Measurements from ENCODE around the gene PRSS1. TPM values are rescaled to one million over a fixed set of nuclear protein-coding genes. Genes with fewer than 3 reads are reported as not detected.
"Not testable (repeated sequence)": the region's sequence is repeated elsewhere in the genome, so short reads cannot be mapped to it uniquely, and the experiment has no call there.

The PRSS1 gene
- under 1 TPM in 1 of 3 donors, not detected in 2; 0.13 TPM for polyA plus RNA-seq

- H3K27me3 Mint-ChIP-seq (ENCODE audit: low read depth in 3 of 3): peaks cover 0 to 4% (median 0%) of the 10 kb centered on the region in 3 donors
Observed at GRCh38 chr7:142749218-142749993, at the start of gene PRSS1. TSS of gene PRSS1 (plus strand) at chr7:142749472. CDS start at chr7:142749485, 13 bp downstream.

GRCh38 chr7:142700935-142701334 is 48.3 kb upstream of the PRSS1 start:
- not testable (repeated sequence) for H3K27me3 Mint-ChIP-seq (ENCODE audit: low read depth in 3 of 3); H3K9me3 Mint-ChIP-seq
- Mint-ChIP-seq H3K27ac (peak overlapping the region; percentile 45 to 83 (median 68)), H3K4me1 (peaks cover 26 to 44% of the 10 kb centered on the region in 2 donors), H3K36me3 (peaks cover 0 to 16% (median 3%) of the 10 kb centered on the region in 3 donors), H3K4me3 (peak overlapping the region; percentile 4 to 36 (median 28))
- peak in 1 of 3 donors; percentile 23 for DNase-seq

More at GRCh38 chr7:142749218-142749993, at the start of gene PRSS1:
- no peaks in the 10 kb centered on the region for H3K4me1 Mint-ChIP-seq
- no peak within 1 kb of the TSS for H3K4me3 Mint-ChIP-seq
- H3K9me3 Mint-ChIP-seq: no peaks in the 10 kb centered on the region
- peaks cover 4 to 16% (median 15%) of the 10 kb centered on the region in 3 donors for H3K36me3 Mint-ChIP-seq
- H3K27ac Mint-ChIP-seq: peak within 1 kb of the TSS in 2 of 6 donors; percentile 1 to 15
- no peak for DNase-seq

- Mint-ChIP-seq H3K36me3 (peaks cover 0 to under 1% (median under 1%) of the 10 kb centered on the region in 3 donors), H3K4me3 (no peak overlapping the region), H3K27ac (peak overlapping the region in 1 of 6 donors; percentile 51), H3K4me1 (peaks cover 24 to 46% of the 10 kb centered on the region in 2 donors), H3K9me3 (no peaks in the 10 kb centered on the region), H3K27me3 (ENCODE audit: low read depth in 3 of 3) (no peaks in the 10 kb centered on the region)
- no peak for DNase-seq
Observed at GRCh38 chr7:142703655-142704305, 45.5 kb upstream of the PRSS1 start.

GRCh38 chr7:142708726-142709125 is 40.5 kb upstream of the PRSS1 start:
- peaks cover 41 to 57% of the 10 kb centered on the region in 2 donors for H3K4me1 Mint-ChIP-seq
- not testable (repeated sequence) for H3K4me3 Mint-ChIP-seq, DNase-seq

GRCh38 chr7:142709921-142710320 is 39.4 kb upstream of the PRSS1 start:
- peaks cover 53 to 69% of the 10 kb centered on the region in 2 donors for H3K4me1 Mint-ChIP-seq

More at GRCh38 chr7:142708726-142709125, 40.5 kb upstream of the PRSS1 start:
- not testable (repeated sequence) for H3K9me3 Mint-ChIP-seq; H3K27me3 Mint-ChIP-seq (ENCODE audit: low read depth in 3 of 3); H3K36me3 Mint-ChIP-seq
- peak overlapping the region in 1 of 6 donors; percentile 54 for H3K27ac Mint-ChIP-seq

GRCh38 chr7:142711196-142711595 is 38.1 kb upstream of the PRSS1 start:
- Mint-ChIP-seq H3K4me1 (peaks cover 66 to 82% of the 10 kb centered on the region in 2 donors), H3K9me3 (no peaks in the 10 kb centered on the region), H3K27ac (peak overlapping the region; percentile 92 to 100 (median 96)), H3K27me3 (ENCODE audit: low read depth in 3 of 3) (peaks cover 0 to 7% (median 0%) of the 10 kb centered on the region in 3 donors), H3K4me3 (peak overlapping the region; percentile 83 to 93 (median 84)), H3K36me3 (no peaks in the 10 kb centered on the region)
- peak in 1 of 3 donors; percentile 23 for DNase-seq

More at GRCh38 chr7:142709921-142710320, 39.4 kb upstream of the PRSS1 start:
- no peak for DNase-seq
- Mint-ChIP-seq H3K36me3 (no peaks in the 10 kb centered on the region), H3K4me3 (no peak overlapping the region), H3K27me3 (ENCODE audit: low read depth in 3 of 3) (peaks cover 0 to 7% (median 0%) of the 10 kb centered on the region in 3 donors), H3K9me3 (no peaks in the 10 kb centered on the region), H3K27ac (peak overlapping the region; percentile 77 to 100 (median 96))

GRCh38 chr7:142711746-142712616 is 37.3 kb upstream of the PRSS1 start:
- Mint-ChIP-seq H3K27me3 (ENCODE audit: low read depth in 3 of 3) (peaks cover 0 to 7% (median 0%) of the 10 kb centered on the region in 3 donors), H3K9me3 (no peaks in the 10 kb centered on the region), H3K36me3 (no peaks in the 10 kb centered on the region), H3K4me1 (peaks cover 74 to 90% of the 10 kb centered on the region in 2 donors), H3K27ac (peak overlapping the region; percentile 92 to 100 (median 96)), H3K4me3 (peak overlapping the region; percentile 83 to 93 (median 84))
- peak; percentile 63 to 71 (median 67) for DNase-seq

GRCh38 chr7:142712617-142712957 is 36.7 kb upstream of the PRSS1 start:
- Mint-ChIP-seq H3K9me3 (no peaks in the 10 kb centered on the region), H3K36me3 (no peaks in the 10 kb centered on the region), H3K27ac (peak overlapping the region; percentile 92 to 100 (median 96)), H3K4me1 (peaks cover 80 to 96% of the 10 kb centered on the region in 2 donors), H3K27me3 (ENCODE audit: low read depth in 3 of 3) (peaks cover 0 to 7% (median 1%) of the 10 kb centered on the region in 3 donors), H3K4me3 (peak overlapping the region; percentile 83 to 93 (median 84))
- no peak for DNase-seq

- H3K36me3 Mint-ChIP-seq: no peaks in the 10 kb centered on the region
- DNase-seq: peak in 2 of 3 donors; percentile 23 to 30
- H3K9me3 Mint-ChIP-seq: no peaks in the 10 kb centered on the region
- peaks cover 0 to 15% (median 8%) of the 10 kb centered on the region in 3 donors for H3K27me3 Mint-ChIP-seq (ENCODE audit: low read depth in 3 of 3)
- peak overlapping the region; percentile 70 to 88 (median 72) for H3K4me3 Mint-ChIP-seq
- H3K27ac Mint-ChIP-seq: peak overlapping the region; percentile 92 to 100 (median 96)
- H3K4me1 Mint-ChIP-seq: peaks cover 93 to 100% of the 10 kb centered on the region in 2 donors
Observed at GRCh38 chr7:142714375-142714774, 34.9 kb upstream of the PRSS1 start.

- H3K9me3 Mint-ChIP-seq: no peaks in the 10 kb centered on the region
- no peak for DNase-seq
- H3K27me3 Mint-ChIP-seq (ENCODE audit: low read depth in 3 of 3): peaks cover 0 to 12% (median 10%) of the 10 kb centered on the region in 3 donors
- peak overlapping the region; percentile 92 to 100 (median 96) for H3K27ac Mint-ChIP-seq
- H3K4me1 Mint-ChIP-seq: peaks cover 100% of the 10 kb centered on the region in 2 donors
- H3K36me3 Mint-ChIP-seq: no peaks in the 10 kb centered on the region
- peak overlapping the region; percentile 42 to 88 (median 77) for H3K4me3 Mint-ChIP-seq
Observed at GRCh38 chr7:142716596-142716995, 32.7 kb upstream of the PRSS1 start.

GRCh38 chr7:142717453-142717852 is 31.8 kb upstream of the PRSS1 start:
- H3K27me3 Mint-ChIP-seq (ENCODE audit: low read depth in 3 of 3): peaks cover 0 to 10% (median 9%) of the 10 kb centered on the region in 3 donors
- H3K9me3 Mint-ChIP-seq: no peaks in the 10 kb centered on the region
- no peaks in the 10 kb centered on the region for H3K36me3 Mint-ChIP-seq
- H3K4me1 Mint-ChIP-seq: peaks cover 98 to 100% of the 10 kb centered on the region in 2 donors
- peak overlapping the region; percentile 66 to 88 (median 81) for H3K4me3 Mint-ChIP-seq
- DNase-seq: peak; percentile 63 to 69 (median 64)
- peak overlapping the region; percentile 92 to 100 (median 96) for H3K27ac Mint-ChIP-seq

GRCh38 chr7:142718313-142718712 is 31.0 kb upstream of the PRSS1 start:
- H3K9me3 Mint-ChIP-seq: no peaks in the 10 kb centered on the region
- H3K27ac Mint-ChIP-seq: peak overlapping the region; percentile 92 to 100 (median 96)
- H3K4me3 Mint-ChIP-seq: peak overlapping the region; percentile 66 to 96 (median 83)
- H3K27me3 Mint-ChIP-seq (ENCODE audit: low read depth in 3 of 3): peaks cover 0 to 10% (median 9%) of the 10 kb centered on the region in 3 donors
- peak in 1 of 3 donors; percentile 29 for DNase-seq
- H3K36me3 Mint-ChIP-seq: no peaks in the 10 kb centered on the region
- peaks cover 95 to 99% of the 10 kb centered on the region in 2 donors for H3K4me1 Mint-ChIP-seq

All from immature natural killer cell (primary cell).